Subcutaneous preadipocyte (primary cell): ENCODE data around the gene SMAD4. TPM values are rescaled to one million over a fixed set of nuclear protein-coding genes. Genes with fewer than 3 reads are reported as not detected.

Experiments used
- total RNA-seq: library from RNA; depleted of rRNA; stranded (reverse); fragments of >200 nt; gene quantifications from 2 replicates; pipeline ENCODE4 v1.2.3, GENCODE V29; 2012

SMAD4 gene
- total RNA-seq, result 68.7 and 94.6 TPM in 2 replicates

DNA sequence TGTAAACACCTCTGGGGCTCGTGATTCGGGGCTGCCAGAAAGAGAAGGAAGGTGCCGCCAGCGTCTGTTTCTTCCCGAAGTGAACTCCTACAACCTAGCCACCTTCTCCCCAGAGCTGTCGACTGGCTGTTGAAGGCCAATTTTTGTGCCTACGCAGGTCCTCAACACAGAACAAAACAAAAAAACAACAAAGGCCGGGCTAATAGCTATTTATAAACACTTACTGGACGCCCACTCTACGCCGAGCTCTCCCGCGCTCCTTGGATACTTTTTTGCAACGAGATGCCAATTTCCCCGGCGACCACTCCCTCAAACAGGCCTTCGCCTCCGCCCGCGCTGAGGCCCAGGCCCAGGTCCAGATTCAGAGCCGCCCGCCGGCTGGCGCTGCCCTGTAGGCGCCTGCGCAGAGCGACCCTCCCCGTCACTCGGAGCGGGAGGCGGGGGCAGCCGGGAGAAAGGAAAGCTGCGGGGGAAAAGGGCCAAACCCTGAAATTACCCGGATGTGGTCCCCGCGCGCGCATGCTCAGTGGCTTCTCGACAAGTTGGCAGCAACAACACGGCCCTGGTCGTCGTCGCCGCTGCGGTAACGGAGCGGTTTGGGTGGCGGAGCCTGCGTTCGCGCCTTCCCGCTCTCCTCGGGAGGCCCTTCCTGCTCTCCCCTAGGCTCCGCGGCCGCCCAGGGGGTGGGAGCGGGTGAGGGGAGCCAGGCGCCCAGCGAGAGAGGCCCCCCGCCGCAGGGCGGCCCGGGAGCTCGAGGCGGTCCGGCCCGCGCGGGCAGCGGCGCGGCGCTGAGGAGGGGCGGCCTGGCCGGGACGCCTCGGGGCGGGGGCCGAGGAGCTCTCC is at the start of gene SMAD4:
Gene SMAD4, plus strand, starts transcription at position 520 of the 843 bp plus-strand sequence. CDS start 16,834 bp downstream, outside the sequence.

Other genes with a start within 250 kb of the SMAD4 start
- 0.37 and 0.39 TPM in 2 replicates for gene MRO, start 210.2 kb upstream of the SMAD4 start, total RNA-seq
- gene ME2, start 151.1 kb upstream of the SMAD4 start, total RNA-seq, result 43.7 and 54.5 TPM in 2 replicates
- gene ELAC1, start 62.2 kb upstream of the SMAD4 start, total RNA-seq, result 5.7 and 6.6 TPM in 2 replicates
- 31.2 and 37.5 TPM in 2 replicates for gene MEX3C, start 167.5 kb downstream of the SMAD4 start, total RNA-seq